Keratinocyte (primary cell): ENCODE results near the gene PDE9A. TPM values are rescaled to one million over a fixed set of nuclear protein-coding genes. Genes with fewer than 3 reads are reported as not detected.

Experiments
- DNase-seq: peaks from one replicate; pipeline ENCODE4 v3.0.0-alpha.2; 2011; ENCODE audit warnings: low read depth, missing footprints, low spot score
- FAIRE-seq: peaks from 2 replicates; lab custom pipeline; 2011; peaks lifted over from hg19 to GRCh38; lab: Jason Lieb, UNC
- H2AFZ ChIP-seq: 2 replicates; pipeline ENCODE4 v1.6.0; 2012; ENCODE audit warnings: low read length, control low read depth, inconsistent platforms; ENCODE audit not compliant: control insufficient read depth
- H3K27ac ChIP-seq: 2 replicates; pipeline ENCODE4 v1.5.1; 2011; ENCODE audit warnings: low read length; ENCODE audit not compliant: control insufficient read depth, insufficient read depth
- H3K27me3 ChIP-seq: 3 replicates; pipeline ENCODE4 v1.6.0; 2011; ENCODE audit warnings: low read length; ENCODE audit not compliant: control insufficient read depth, insufficient read depth; ENCODE audit errors: extremely low read depth
- H3K36me3 ChIP-seq, 2 experiments: 2 replicates in 1 of 2; 3 replicates in 1 of 2; pipeline ENCODE4 v1.5.1; 2011; ENCODE audit warnings: low read length in 2 of 2, mild to moderate bottlenecking in 1 of 2; ENCODE audit not compliant: control insufficient read depth in 2 of 2, insufficient read depth in 2 of 2; ENCODE audit errors: extremely low read depth in 1 of 2
- H3K4me1 ChIP-seq: 3 replicates; pipeline ENCODE4 v1.5.1; 2011; ENCODE audit warnings: low read length; ENCODE audit not compliant: control insufficient read depth, insufficient read depth; ENCODE audit errors: extremely low read depth
- H3K4me2 ChIP-seq: 3 replicates; pipeline ENCODE4 v1.6.0; 2011; ENCODE audit warnings: low read depth, low read length; ENCODE audit not compliant: control insufficient read depth, insufficient read depth; ENCODE audit errors: extremely low read depth
- H3K4me3 ChIP-seq, 3 experiments: fragments of 200-600 bp in 1 of 3; sonication (generic) in 1 of 3; 2 replicates in 2 of 3; 3 replicates in 1 of 3; pipeline ENCODE4 v1.5.1; 2011 to 2016; ENCODE audit warnings: low read length in 3 of 3, mild to moderate bottlenecking in 3 of 3, control low read depth in 2 of 3, inconsistent platforms in 1 of 3, low read depth in 1 of 3, mixed read lengths in 1 of 3, mixed run types in 1 of 3, moderate library complexity in 1 of 3; ENCODE audit not compliant: control insufficient read depth in 2 of 3, insufficient read depth in 2 of 3; ENCODE audit errors: extremely low read depth in 1 of 3
- H3K79me2 ChIP-seq: 2 replicates; pipeline ENCODE4 v1.6.0; 2012; ENCODE audit warnings: low read length; ENCODE audit not compliant: control insufficient read depth, insufficient read depth
- H3K9ac ChIP-seq: 3 replicates; pipeline ENCODE4 v1.6.0; 2011; ENCODE audit warnings: low read length; ENCODE audit not compliant: control insufficient read depth, insufficient read depth; ENCODE audit errors: extremely low read depth
- H3K9me1 ChIP-seq: 3 replicates; pipeline ENCODE4 v1.6.0; 2011; ENCODE audit warnings: low read length; ENCODE audit not compliant: control insufficient read depth, insufficient read depth; ENCODE audit errors: extremely low read depth
- H3K9me3 ChIP-seq: 2 replicates; pipeline ENCODE4 v1.5.1; 2012; ENCODE audit warnings: low read depth, low read length; ENCODE audit not compliant: control insufficient read depth
- H4K20me1 ChIP-seq: 3 replicates; pipeline ENCODE4 v1.6.0; 2011; ENCODE audit warnings: low read length; ENCODE audit not compliant: control insufficient read depth, insufficient read depth; ENCODE audit errors: extremely low read depth
- EZH2 ChIP-seq: IDR thresholded peaks from one replicate; pipeline ENCODE4 v1.6.1; 2012; ENCODE audit warnings: inconsistent platforms, mild to moderate bottlenecking, low read length, moderate library complexity
- dilution Hi-C: fragments of 300-500 bp; cut with MboI; formaldehyde crosslinking; loops from one replicate; pipeline ENCODE4 v1.7.0; 2020; ENCODE audit warnings: low sequenced_read_pairs; ENCODE audit not compliant: extremely low pct_ligation_motif_present
- polyA plus RNA-seq, 5 experiments: library from polyadenylated mRNA; depleted of rRNA in 3 of 5; stranded (reverse) in 3 of 5; stranded (forward) in 1 of 5; unstranded in 1 of 5; fragments of >200 nt; gene quantifications; 1 replicate in 1 of 5; 2 replicates in 3 of 5; 3 replicates in 1 of 5; pipeline versions ENCODE4 v1.2.1 to v1.2.3, GENCODE V29; 2011 to 2012; ENCODE audit warnings: missing spikeins in 2 of 5, low read depth in 1 of 5, low replicate concordance in 1 of 5
- TF ChIP-seq, protein P1 (sequence below), 3 experiments: IDR thresholded peaks in 1 of 3; conservative IDR thresholded peaks in 1 of 3; optimal IDR thresholded peaks in 1 of 3; 2 replicates in 2 of 3; 3 replicates in 1 of 3; pipeline versions ENCODE3 to v1.5.1; 2011; ENCODE audit warnings: low read length in 3 of 3, mild to moderate bottlenecking in 3 of 3, moderate library complexity in 2 of 3, control low read depth in 1 of 3, inconsistent platforms in 1 of 3; ENCODE audit not compliant: insufficient read depth in 2 of 3; ENCODE audit errors: extremely low read depth in 1 of 3

PDE9A gene
- polyA plus RNA-seq, 1 donor (not counting 4 experiments of a cell fraction or from before 2014, with no cell fraction given), result 0.13 TPM

DNA sequence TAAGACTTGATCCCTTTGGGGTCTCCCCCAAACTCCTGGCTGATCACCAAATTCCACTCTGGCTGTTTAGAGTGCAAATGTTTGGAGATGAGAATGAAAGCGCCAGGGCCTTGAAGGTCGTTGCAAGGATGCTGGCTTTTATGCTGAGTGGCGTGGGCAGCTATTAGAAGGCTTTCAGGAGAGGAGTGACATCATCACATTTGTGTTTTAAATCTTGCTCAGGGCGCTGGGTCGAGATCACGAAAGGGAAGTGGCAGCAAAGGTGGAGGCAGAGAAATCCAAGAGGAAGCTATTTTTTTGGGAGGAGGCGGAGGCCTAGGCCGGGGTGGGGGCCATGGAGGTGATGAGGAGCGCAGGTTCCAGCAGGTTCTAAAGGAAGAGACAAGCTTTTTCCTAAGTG, 49.3 kb downstream of the PDE9A start:
- no peaks in the 10 kb centered on the region for H3K36me3 ChIP-seq
- no peak overlapping the region for H3K9ac ChIP-seq
- no peak for TF ChIP-seq EZH2
- H3K9me1 ChIP-seq, result no peaks in the 10 kb centered on the region
- H3K4me2 ChIP-seq, result no peak overlapping the region
- no peak overlapping the region for H3K4me3 ChIP-seq
- H3K79me2 ChIP-seq, result no peaks in the 10 kb centered on the region
- H3K4me1 ChIP-seq, result no peaks in the 10 kb centered on the region
- peaks cover 8% of the 10 kb centered on the region for H3K27me3 ChIP-seq
- dilution Hi-C loops, result no loop called here
- DNase-seq (no peak), FAIRE-seq (no peak)
- H3K27ac ChIP-seq, result no peak overlapping the region
- H2AFZ ChIP-seq, result no peak overlapping the region
- H4K20me1 ChIP-seq, result no peaks in the 10 kb centered on the region
- H3K9me3 ChIP-seq, result no peaks in the 10 kb centered on the region

DNA sequence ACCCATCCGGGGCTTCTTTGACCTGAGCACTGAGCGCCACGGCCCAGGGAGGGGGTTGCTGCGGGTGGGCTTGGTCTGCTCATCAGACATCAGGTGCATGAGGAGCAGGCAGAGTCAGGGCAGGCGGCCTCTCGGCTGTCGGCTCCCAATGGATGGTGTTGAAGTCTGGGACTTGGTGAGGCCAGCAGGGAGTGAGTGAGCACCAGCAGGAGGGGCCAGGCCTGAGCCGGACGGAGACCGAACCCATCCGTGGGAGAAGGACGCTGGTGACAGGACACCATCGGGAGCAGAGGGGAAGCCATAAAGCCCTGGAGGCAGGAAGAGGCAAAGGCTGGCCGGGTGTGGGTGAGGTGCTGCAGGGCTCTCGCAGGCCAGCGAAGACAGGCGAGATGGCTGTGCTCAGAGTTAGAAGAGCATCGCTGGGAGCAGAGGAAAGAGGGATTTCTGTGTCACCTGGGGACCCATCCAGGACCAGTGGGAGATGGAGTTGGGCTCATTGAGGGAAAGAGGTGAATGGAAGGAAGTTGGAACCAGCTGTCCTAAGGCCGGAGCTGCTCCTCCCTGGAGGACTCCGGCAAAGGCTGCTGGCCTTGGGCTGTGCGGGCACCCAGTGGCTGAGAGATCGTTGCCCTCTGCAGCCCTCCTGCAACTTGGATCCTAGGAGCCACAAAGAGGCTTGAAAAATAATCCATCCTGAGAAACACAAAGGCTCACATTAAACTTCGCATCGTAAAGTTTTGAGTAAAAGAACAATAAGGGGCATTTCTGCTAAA, 49.9 kb downstream of the PDE9A start:
- no peaks in the 10 kb centered on the region for H3K79me2 ChIP-seq
- DNase-seq (no peak), FAIRE-seq (no peak)
- H3K36me3 ChIP-seq, result no peaks in the 10 kb centered on the region
- no peaks in the 10 kb centered on the region for H3K4me1 ChIP-seq
- H3K9ac ChIP-seq, result no peak overlapping the region
- no peak overlapping the region for H3K4me3 ChIP-seq
- H3K4me2 ChIP-seq, result no peak overlapping the region
- H2AFZ ChIP-seq, result no peak overlapping the region
- peaks cover 6% of the 10 kb centered on the region for H3K27me3 ChIP-seq
- H4K20me1 ChIP-seq, result no peaks in the 10 kb centered on the region
- TF ChIP-seq EZH2, result no peak
- TF ChIP-seq, protein P1, sequence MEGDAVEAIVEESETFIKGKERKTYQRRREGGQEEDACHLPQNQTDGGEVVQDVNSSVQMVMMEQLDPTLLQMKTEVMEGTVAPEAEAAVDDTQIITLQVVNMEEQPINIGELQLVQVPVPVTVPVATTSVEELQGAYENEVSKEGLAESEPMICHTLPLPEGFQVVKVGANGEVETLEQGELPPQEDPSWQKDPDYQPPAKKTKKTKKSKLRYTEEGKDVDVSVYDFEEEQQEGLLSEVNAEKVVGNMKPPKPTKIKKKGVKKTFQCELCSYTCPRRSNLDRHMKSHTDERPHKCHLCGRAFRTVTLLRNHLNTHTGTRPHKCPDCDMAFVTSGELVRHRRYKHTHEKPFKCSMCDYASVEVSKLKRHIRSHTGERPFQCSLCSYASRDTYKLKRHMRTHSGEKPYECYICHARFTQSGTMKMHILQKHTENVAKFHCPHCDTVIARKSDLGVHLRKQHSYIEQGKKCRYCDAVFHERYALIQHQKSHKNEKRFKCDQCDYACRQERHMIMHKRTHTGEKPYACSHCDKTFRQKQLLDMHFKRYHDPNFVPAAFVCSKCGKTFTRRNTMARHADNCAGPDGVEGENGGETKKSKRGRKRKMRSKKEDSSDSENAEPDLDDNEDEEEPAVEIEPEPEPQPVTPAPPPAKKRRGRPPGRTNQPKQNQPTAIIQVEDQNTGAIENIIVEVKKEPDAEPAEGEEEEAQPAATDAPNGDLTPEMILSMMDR (optimal IDR thresholded peaks at IDR 0.05 in 1 of 3, IDR thresholded peaks at IDR 0.05 in 1 of 3, conservative IDR thresholded peaks at IDR 0.05 in 1 of 3; ENCODE audit: extremely low read depth in 1 of 3, insufficient read depth in 2 of 3, low read length in 3 of 3), result no peak
- no peaks in the 10 kb centered on the region for H3K9me3 ChIP-seq
- no peaks in the 10 kb centered on the region for H3K9me1 ChIP-seq
- dilution Hi-C loops, result no loop called here
- H3K27ac ChIP-seq, result no peak overlapping the region

DNA sequence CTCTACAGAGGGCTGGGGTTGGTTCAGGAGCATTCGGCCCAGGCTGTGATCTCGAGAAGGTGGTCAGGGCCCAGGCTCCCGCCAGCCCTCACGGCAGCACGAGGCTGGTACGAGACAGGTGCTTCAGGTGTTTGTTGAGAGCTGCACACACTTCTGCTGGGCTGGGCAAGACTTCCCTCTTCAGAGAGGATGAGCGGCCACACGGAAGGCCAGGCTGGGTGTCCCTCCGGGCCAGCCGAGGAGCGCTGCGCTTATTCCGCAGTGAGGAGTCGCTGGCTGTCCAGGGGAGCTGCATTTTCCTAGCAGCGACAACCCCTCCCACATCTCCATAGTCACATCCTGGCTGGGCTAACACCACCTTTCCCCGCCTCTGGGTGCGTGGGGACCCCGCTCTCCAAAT, 50.5 kb downstream of the PDE9A start:
- Histone ChIP-seq H4K20me1 (no peaks in the 10 kb centered on the region), H3K9me1 (no peaks in the 10 kb centered on the region), H3K27ac (no peak overlapping the region), H3K36me3 (no peaks in the 10 kb centered on the region), H3K9ac (no peak overlapping the region), H3K27me3 (peaks cover 6% of the 10 kb centered on the region), H3K9me3 (no peaks in the 10 kb centered on the region), H3K4me2 (no peak overlapping the region), H3K4me3 (no peak overlapping the region), H3K79me2 (no peaks in the 10 kb centered on the region), H2AFZ (no peak overlapping the region), H3K4me1 (no peaks in the 10 kb centered on the region)
- no peak for TF ChIP-seq EZH2
- TF ChIP-seq, protein P1 (optimal IDR thresholded peaks at IDR 0.05 in 1 of 3, IDR thresholded peaks at IDR 0.05 in 1 of 3, conservative IDR thresholded peaks at IDR 0.05 in 1 of 3; ENCODE audit: extremely low read depth in 1 of 3, insufficient read depth in 2 of 3, low read length in 3 of 3), result no peak
- dilution Hi-C loops, result no loop called here
- DNase-seq (no peak), FAIRE-seq (no peak)
